Sigmoid colon (tissue), 7 donors: ENCODE measurements around the gene TAF11. TPM values are rescaled to one million over a fixed set of nuclear protein-coding genes. Genes with fewer than 3 reads are reported as not detected.

ENCODE experiments used
- DNase-seq: peaks from one replicate; pipeline ENCODE4 v3.0.0-alpha.2; 2019
- H3K27ac ChIP-seq, 4 donors: fragments of 200-600 bp; sonication (generic); one replicate each; pipeline ENCODE4 v1.5.1; 2016 to 2019; ENCODE audit warnings: mild to moderate bottlenecking in 1 of 4
- H3K27me3 ChIP-seq, 3 donors: fragments of 200-600 bp; sonication (generic); one replicate each; pipeline ENCODE4 v1.5.1; 2019; ENCODE audit warnings: mild to moderate bottlenecking in 1 of 3
- H3K36me3 ChIP-seq, 4 donors: fragments of 200-600 bp; sonication (generic); one replicate each; pipeline ENCODE4 v1.5.1; 2016 to 2019
- H3K4me1 ChIP-seq, 4 donors: fragments of 200-600 bp; sonication (generic); one replicate each; pipeline ENCODE4 v1.5.1; 2017 to 2019
- H3K4me3 ChIP-seq, 4 donors: fragments of 200-600 bp; sonication (generic); one replicate each; pipeline ENCODE4 v1.5.1; 2017 to 2019; ENCODE audit warnings: mild to moderate bottlenecking in 2 of 4, moderate library complexity in 1 of 4
- H3K9me3 ChIP-seq, 4 donors: fragments of 200-600 bp in 3 of 4; sonication (generic) in 3 of 4; one replicate each; pipeline versions ENCODE4 v1.5.1 to v1.6.1; 2013 to 2019
- CTCF ChIP-seq, 4 experiments: fragments of 450-650 bp in 3 of 4; fragments of 200-600 bp in 1 of 4; IDR thresholded peaks; one replicate each; pipeline ENCODE4 v1.5.1; 2016 to 2019; ENCODE audit warnings: antibody characterized with exemption in 4 of 4, mild to moderate bottlenecking in 3 of 4, moderate library complexity in 2 of 4
- EP300 ChIP-seq, 4 donors: sonication (generic); formaldehyde crosslinking; IDR thresholded peaks; one replicate each; pipeline ENCODE4 v1.6.1; 2017; ENCODE audit warnings: antibody characterized with exemption in 4 of 4
- POLR2A ChIP-seq, 2 donors: fragments of 450-650 bp; IDR thresholded peaks; one replicate each; pipeline ENCODE4 v1.6.1; 2016; ENCODE audit warnings: antibody characterized with exemption in 2 of 2, mild to moderate bottlenecking in 2 of 2, moderate library complexity in 2 of 2
- POLR2AphosphoS5 ChIP-seq, 4 donors: sonication (generic); formaldehyde crosslinking; IDR thresholded peaks; one replicate each; pipeline ENCODE4 v1.6.1; 2017; ENCODE audit warnings: antibody characterized with exemption in 4 of 4
- WGBS, 2 donors: extraction: QIAGEN DNeasy Blood & Tissue Kit; methylation state at CpG; one replicate each; pipeline ENCODE4 v1.1.7; 2013; 5-methylcytosine and 5-hydroxymethylcytosine counted together
- intact Hi-C: fragments of 100-400 bp; cut with DNase I; formaldehyde crosslinking; loops from one replicate; pipeline ENCODE4 v1.15.1; 2023
- polyA plus RNA-seq, 3 donors: library from polyadenylated mRNA; stranded (reverse); fragments of 200-250 nt; gene quantifications; one replicate each; pipeline ENCODE4 v1.2.3, GENCODE V29; 2013
- total RNA-seq, 4 donors: library from RNA; depleted of rRNA; stranded (reverse); fragments of >200 nt; gene quantifications; one replicate each; pipeline ENCODE4 v1.1.0, GENCODE V29; 2016
- donor health status: healthy with polysubstance abuse.
- donor health status: Bipolar disorder and iron deficiency.
- donor health status: healthy.

Gene TAF11
- total and polyA plus RNA-seq, 7 donors = 31.0 to 47.9 (median 34.0) TPM

- Histone ChIP-seq H3K27ac (no peak overlapping the region), H3K4me3 (no peak overlapping the region), H3K4me1 (no peaks in the 10 kb centered on the region), H3K27me3 (no peaks in the 10 kb centered on the region), H3K9me3 (no peaks in the 10 kb centered on the region), H3K36me3 (peaks cover 0 to 100% (median 45%) of the 10 kb centered on the region in 4 donors)
- intact Hi-C loops = no loop called here
- TF ChIP-seq EP300 (IDR thresholded peaks at IDR 0.05) (no peak), POLR2AphosphoS5 (IDR thresholded peaks at IDR 0.05) (no peak), POLR2A (IDR thresholded peaks at IDR 0.05) (no peak), CTCF (IDR thresholded peaks at IDR 0.05) (no peak)
- no peak for DNase-seq
- WGBS, 2 donors = 87 to 92% methylated on average over 4 of the region's 4 CpGs
These were observed 12.3 kb downstream of the TAF11 start for GRCh38 chr6:34875292-34876213.

GRCh38 chr6:34872332-34872731, 15.5 kb downstream of the TAF11 start:
- no peaks in the 10 kb centered on the region for H3K4me1 ChIP-seq
- DNase-seq = no peak
- no peaks in the 10 kb centered on the region for H3K27me3 ChIP-seq
- intact Hi-C loops = no loop called here
- H3K36me3 ChIP-seq = peaks cover 0 to 89% (median 33%) of the 10 kb centered on the region in 4 donors
- H3K4me3 ChIP-seq = no peak overlapping the region
- TF ChIP-seq EP300 (IDR thresholded peaks at IDR 0.05) = no peak
- TF ChIP-seq POLR2AphosphoS5 (IDR thresholded peaks at IDR 0.05) = no peak
- TF ChIP-seq CTCF (IDR thresholded peaks at IDR 0.05) = no peak
- no peak for TF ChIP-seq POLR2A (IDR thresholded peaks at IDR 0.05)
- WGBS, 2 donors = 82 to 86% methylated on average over 1 of the region's 1 CpG
- H3K27ac ChIP-seq = no peak overlapping the region
- no peaks in the 10 kb centered on the region for H3K9me3 ChIP-seq

GRCh38 chr6:34871853-34872252, 16.0 kb downstream of the TAF11 start:
- H3K4me1 ChIP-seq = no peaks in the 10 kb centered on the region
- no peaks in the 10 kb centered on the region for H3K9me3 ChIP-seq
- peaks cover 0 to 89% (median 33%) of the 10 kb centered on the region in 4 donors for H3K36me3 ChIP-seq
- no peak for DNase-seq
- H3K4me3 ChIP-seq = no peak overlapping the region
- no peak overlapping the region for H3K27ac ChIP-seq
- TF ChIP-seq POLR2AphosphoS5 (IDR thresholded peaks at IDR 0.05) = no peak
- no peak for TF ChIP-seq EP300 (IDR thresholded peaks at IDR 0.05)
- no peak for TF ChIP-seq POLR2A (IDR thresholded peaks at IDR 0.05)
- TF ChIP-seq CTCF (IDR thresholded peaks at IDR 0.05) = no peak
- no peaks in the 10 kb centered on the region for H3K27me3 ChIP-seq
- 93 to 95% methylated on average over 4 of the region's 4 CpGs for WGBS, 2 donors
- intact Hi-C loops = no loop called here

DNA sequence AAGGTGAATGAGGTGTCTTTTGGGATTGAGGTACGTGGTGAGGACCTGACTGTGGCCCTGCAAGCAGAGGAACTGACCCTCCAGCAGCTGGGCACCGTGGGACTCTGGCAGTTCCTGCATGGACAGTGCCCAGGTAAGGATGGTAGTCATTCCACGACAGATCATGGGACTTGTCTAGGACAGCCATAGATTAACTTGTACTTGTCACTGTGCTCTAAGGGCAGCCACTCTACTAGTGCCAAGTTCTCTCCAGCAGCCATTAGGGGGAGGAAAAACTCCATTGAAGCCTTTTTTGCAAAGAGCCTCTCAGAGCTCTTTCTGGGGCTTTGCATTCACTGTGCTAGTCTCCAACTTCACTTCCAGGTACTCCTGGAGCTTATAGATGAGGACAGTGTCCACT, 20.4 kb downstream of the TAF11 start:
- peaks cover 0 to 20% (median 11%) of the 10 kb centered on the region in 4 donors for H3K4me1 ChIP-seq
- peaks cover 0 to 45% (median 23%) of the 10 kb centered on the region in 4 donors for H3K36me3 ChIP-seq
- H3K27ac ChIP-seq = no peak overlapping the region
- H3K9me3 ChIP-seq = no peaks in the 10 kb centered on the region
- no peak for DNase-seq
- H3K27me3 ChIP-seq = no peaks in the 10 kb centered on the region
- intact Hi-C loops = no loop called here
- H3K4me3 ChIP-seq = no peak overlapping the region
- TF ChIP-seq POLR2A (IDR thresholded peaks at IDR 0.05) (no peak), EP300 (IDR thresholded peaks at IDR 0.05) (no peak), POLR2AphosphoS5 (IDR thresholded peaks at IDR 0.05) (no peak), CTCF (IDR thresholded peaks at IDR 0.05) (no peak)
- 90 to 97% methylated on average over 3 of the region's 3 CpGs for WGBS, 2 donors
